ENCODE results near the gene CUL3.
"Not testable (repeated sequence)": the region's sequence is repeated elsewhere in the genome, so short reads cannot be mapped to it uniquely, and the experiment has no call there.

Gene CUL3

GRCh38 chr2:224602778-224603375, 17.7 kb upstream of the CUL3 start:
- not testable (repeated sequence) for H3K4me3 ChIP-seq (ENCODE audit: extremely low read depth, insufficient read depth, low read length, poor library complexity, severe bottlenecking); H3K27ac ChIP-seq (ENCODE audit: low read depth, low read length, severe bottlenecking); H3K36me3 ChIP-seq (ENCODE audit: control insufficient read depth, insufficient read depth, low read length); H3K4me1 ChIP-seq (ENCODE audit: control insufficient read depth, insufficient read depth, low read length, poor library complexity, severe bottlenecking); H3K9me3 ChIP-seq (ENCODE audit: control insufficient read depth, low read length)
- 90 to 96% methylated on average over 8 of the region's 17 CpGs for WGBS, 2 experiments (ENCODE audit: insufficient coverage in 2 of 2)

- Histone ChIP-seq H3K9me3 (ENCODE audit: control insufficient read depth, low read length) (no peaks in the 10 kb centered on the region), H3K27ac (ENCODE audit: low read depth, low read length, severe bottlenecking) (no peak overlapping the region), H3K4me1 (ENCODE audit: control insufficient read depth, insufficient read depth, low read length, poor library complexity, severe bottlenecking) (no peaks in the 10 kb centered on the region), H3K4me3 (ENCODE audit: extremely low read depth, insufficient read depth, low read length, poor library complexity, severe bottlenecking) (no peak overlapping the region), H3K36me3 (ENCODE audit: control insufficient read depth, insufficient read depth, low read length) (no peaks in the 10 kb centered on the region)
- 100% methylated on average over 1 of the region's 2 CpGs; no CpG with 5 or more reads in 1 of the 2 experiments for WGBS, 2 experiments (ENCODE audit: insufficient coverage in 2 of 2)
These were observed 16.8 kb upstream of the CUL3 start for GRCh38 chr2:224601923-224602322.

- Histone ChIP-seq H3K9me3 (ENCODE audit: control insufficient read depth, low read length) (no peaks in the 10 kb centered on the region), H3K36me3 (ENCODE audit: control insufficient read depth, insufficient read depth, low read length) (no peaks in the 10 kb centered on the region), H3K4me3 (ENCODE audit: extremely low read depth, insufficient read depth, low read length, poor library complexity, severe bottlenecking) (no peak overlapping the region), H3K4me1 (ENCODE audit: control insufficient read depth, insufficient read depth, low read length, poor library complexity, severe bottlenecking) (no peaks in the 10 kb centered on the region), H3K27ac (ENCODE audit: low read depth, low read length, severe bottlenecking) (no peak overlapping the region)
- WGBS, 2 experiments (ENCODE audit: insufficient coverage in 2 of 2) = no CpG with 5 or more reads among the region's 2 CpGs
These were observed 13.5 kb upstream of the CUL3 start for GRCh38 chr2:224598678-224599077.

- 94 to 100% methylated on average over 2 of the region's 2 CpGs for WGBS, 2 experiments (ENCODE audit: insufficient coverage in 2 of 2)
These were observed 11.1 kb upstream of the CUL3 start for GRCh38 chr2:224596289-224596688.

GRCh38 chr2:224595518-224595917, 10.4 kb upstream of the CUL3 start:
- 89 to 100% methylated on average over 1 to 3 of the region's 4 CpGs for WGBS, 2 experiments (ENCODE audit: insufficient coverage in 2 of 2)
- Histone ChIP-seq H3K36me3 (ENCODE audit: control insufficient read depth, insufficient read depth, low read length) (no peaks in the 10 kb centered on the region), H3K9me3 (ENCODE audit: control insufficient read depth, low read length) (no peaks in the 10 kb centered on the region), H3K4me3 (ENCODE audit: extremely low read depth, insufficient read depth, low read length, poor library complexity, severe bottlenecking) (no peak overlapping the region), H3K4me1 (ENCODE audit: control insufficient read depth, insufficient read depth, low read length, poor library complexity, severe bottlenecking) (no peaks in the 10 kb centered on the region), H3K27ac (ENCODE audit: low read depth, low read length, severe bottlenecking) (no peak overlapping the region)

More at GRCh38 chr2:224596289-224596688, 11.1 kb upstream of the CUL3 start:
- Histone ChIP-seq H3K4me1 (ENCODE audit: control insufficient read depth, insufficient read depth, low read length, poor library complexity, severe bottlenecking) (no peaks in the 10 kb centered on the region), H3K27ac (ENCODE audit: low read depth, low read length, severe bottlenecking) (no peak overlapping the region), H3K4me3 (ENCODE audit: extremely low read depth, insufficient read depth, low read length, poor library complexity, severe bottlenecking) (no peak overlapping the region), H3K36me3 (ENCODE audit: control insufficient read depth, insufficient read depth, low read length) (no peaks in the 10 kb centered on the region), H3K9me3 (ENCODE audit: control insufficient read depth, low read length) (no peaks in the 10 kb centered on the region)

GRCh38 chr2:224594840-224595239, 9.7 kb upstream of the CUL3 start:
- no peaks in the 10 kb centered on the region for H3K36me3 ChIP-seq (ENCODE audit: control insufficient read depth, insufficient read depth, low read length)
- no peaks in the 10 kb centered on the region for H3K4me1 ChIP-seq (ENCODE audit: control insufficient read depth, insufficient read depth, low read length, poor library complexity, severe bottlenecking)
- H3K4me3 ChIP-seq (ENCODE audit: extremely low read depth, insufficient read depth, low read length, poor library complexity, severe bottlenecking) = no peak overlapping the region
- WGBS, 2 experiments (ENCODE audit: insufficient coverage in 2 of 2) = 88 to 90% methylated on average over 2 to 5 of the region's 5 CpGs
- no peak overlapping the region for H3K27ac ChIP-seq (ENCODE audit: low read depth, low read length, severe bottlenecking)
- no peaks in the 10 kb centered on the region for H3K9me3 ChIP-seq (ENCODE audit: control insufficient read depth, low read length)

GRCh38 chr2:224591220-224591619, 6.1 kb upstream of the CUL3 start:
- no peaks in the 10 kb centered on the region for H3K9me3 ChIP-seq (ENCODE audit: control insufficient read depth, low read length)
- WGBS, 2 experiments (ENCODE audit: insufficient coverage in 2 of 2) = 81 to 92% methylated on average over 2 of the region's 2 CpGs
- no peaks in the 10 kb centered on the region for H3K36me3 ChIP-seq (ENCODE audit: control insufficient read depth, insufficient read depth, low read length)
- H3K4me3 ChIP-seq (ENCODE audit: extremely low read depth, insufficient read depth, low read length, poor library complexity, severe bottlenecking) = no peak overlapping the region
- no peaks in the 10 kb centered on the region for H3K4me1 ChIP-seq (ENCODE audit: control insufficient read depth, insufficient read depth, low read length, poor library complexity, severe bottlenecking)
- H3K27ac ChIP-seq (ENCODE audit: low read depth, low read length, severe bottlenecking) = no peak overlapping the region

GRCh38 chr2:224586127-224586695, 1.0 kb upstream of the CUL3 start:
- WGBS, 2 experiments (ENCODE audit: insufficient coverage in 2 of 2) = no CpG with 5 or more reads among the region's 7 CpGs
- Histone ChIP-seq H3K4me3 (ENCODE audit: extremely low read depth, insufficient read depth, low read length, poor library complexity, severe bottlenecking) (peak overlapping the region; percentile 42), H3K27ac (ENCODE audit: low read depth, low read length, severe bottlenecking) (peak overlapping the region; percentile 60)

GRCh38 chr2:224584785-224585210, 365 bp downstream of the CUL3 start:
- no peaks in the 10 kb centered on the region for H3K9me3 ChIP-seq (ENCODE audit: control insufficient read depth, low read length)
- H3K36me3 ChIP-seq (ENCODE audit: control insufficient read depth, insufficient read depth, low read length) = peaks cover 24% of the 10 kb centered on the region
- peak overlapping the region; percentile 88 for H3K27ac ChIP-seq (ENCODE audit: low read depth, low read length, severe bottlenecking)
- peaks cover 5% of the 10 kb centered on the region for H3K4me1 ChIP-seq (ENCODE audit: control insufficient read depth, insufficient read depth, low read length, poor library complexity, severe bottlenecking)
- H3K4me3 ChIP-seq (ENCODE audit: extremely low read depth, insufficient read depth, low read length, poor library complexity, severe bottlenecking) = peak overlapping the region; percentile 94
- 0 to 1% methylated on average over 30 to 32 of the region's 62 CpGs for WGBS, 2 experiments (ENCODE audit: insufficient coverage in 2 of 2)

More at GRCh38 chr2:224586127-224586695, 1.0 kb upstream of the CUL3 start:
- peaks cover 5% of the 10 kb centered on the region for H3K4me1 ChIP-seq (ENCODE audit: control insufficient read depth, insufficient read depth, low read length, poor library complexity, severe bottlenecking)
- H3K9me3 ChIP-seq (ENCODE audit: control insufficient read depth, low read length) = no peaks in the 10 kb centered on the region
- peaks cover 21% of the 10 kb centered on the region for H3K36me3 ChIP-seq (ENCODE audit: control insufficient read depth, insufficient read depth, low read length)

- 0 to 1% methylated on average over 34 to 38 of the region's 50 CpGs for WGBS, 2 experiments (ENCODE audit: insufficient coverage in 2 of 2)
- H3K9me3 ChIP-seq (ENCODE audit: control insufficient read depth, low read length) = no peaks in the 10 kb centered on the region
- peaks cover 5% of the 10 kb centered on the region for H3K4me1 ChIP-seq (ENCODE audit: control insufficient read depth, insufficient read depth, low read length, poor library complexity, severe bottlenecking)
- H3K36me3 ChIP-seq (ENCODE audit: control insufficient read depth, insufficient read depth, low read length) = peaks cover 24% of the 10 kb centered on the region
- peak overlapping the region; percentile 94 for H3K4me3 ChIP-seq (ENCODE audit: extremely low read depth, insufficient read depth, low read length, poor library complexity, severe bottlenecking)
- peak overlapping the region; percentile 43 for H3K27ac ChIP-seq (ENCODE audit: low read depth, low read length, severe bottlenecking)
These were observed 915 bp downstream of the CUL3 start for GRCh38 chr2:224584111-224584784.

GRCh38 chr2:224583033-224583432, 2.1 kb downstream of the CUL3 start:
- not testable (repeated sequence) for H3K9me3 ChIP-seq (ENCODE audit: control insufficient read depth, low read length); H3K4me1 ChIP-seq (ENCODE audit: control insufficient read depth, insufficient read depth, low read length, poor library complexity, severe bottlenecking); H3K27ac ChIP-seq (ENCODE audit: low read depth, low read length, severe bottlenecking)
- peaks cover 24% of the 10 kb centered on the region for H3K36me3 ChIP-seq (ENCODE audit: control insufficient read depth, insufficient read depth, low read length)
- peak overlapping the region; percentile 94 for H3K4me3 ChIP-seq (ENCODE audit: extremely low read depth, insufficient read depth, low read length, poor library complexity, severe bottlenecking)
- 92 to 99% methylated on average over 12 to 13 of the region's 14 CpGs for WGBS, 2 experiments (ENCODE audit: insufficient coverage in 2 of 2)
